ENCODE measurements around the gene RPL10A.

RPL10A gene

DNA sequence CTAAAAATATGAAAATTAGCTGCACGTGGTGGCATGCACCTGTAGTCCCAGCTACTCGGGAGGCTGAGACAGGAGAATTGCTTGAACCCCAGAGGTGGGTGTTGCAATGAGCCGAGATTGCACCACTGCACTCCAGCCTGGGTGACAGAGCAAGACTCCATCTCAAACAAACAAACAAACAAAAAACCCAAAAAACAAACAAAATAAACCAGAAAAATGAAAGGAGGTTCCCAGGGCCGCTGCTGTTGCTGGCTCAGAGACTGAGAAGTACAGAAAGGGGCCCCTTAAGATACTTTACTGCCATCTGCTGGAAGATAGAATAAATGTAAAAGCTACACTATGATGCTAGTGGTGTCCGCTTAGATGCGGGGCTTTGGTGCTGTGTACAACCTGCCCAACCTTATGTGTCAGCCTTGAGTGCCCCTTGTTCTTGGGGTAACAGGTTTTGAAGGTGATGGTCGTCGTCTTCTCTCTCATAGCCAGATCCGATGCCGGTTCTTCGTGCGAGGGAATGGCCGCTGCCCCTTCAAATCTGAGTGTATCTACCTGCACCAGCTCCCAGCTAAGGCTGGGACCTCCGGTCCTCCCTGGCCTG, 18.8 kb upstream of the RPL10A start:
- no peaks in the 10 kb centered on the region for H3K36me3 ChIP-seq (ENCODE audit: insufficient read depth, low read length)

DNA sequence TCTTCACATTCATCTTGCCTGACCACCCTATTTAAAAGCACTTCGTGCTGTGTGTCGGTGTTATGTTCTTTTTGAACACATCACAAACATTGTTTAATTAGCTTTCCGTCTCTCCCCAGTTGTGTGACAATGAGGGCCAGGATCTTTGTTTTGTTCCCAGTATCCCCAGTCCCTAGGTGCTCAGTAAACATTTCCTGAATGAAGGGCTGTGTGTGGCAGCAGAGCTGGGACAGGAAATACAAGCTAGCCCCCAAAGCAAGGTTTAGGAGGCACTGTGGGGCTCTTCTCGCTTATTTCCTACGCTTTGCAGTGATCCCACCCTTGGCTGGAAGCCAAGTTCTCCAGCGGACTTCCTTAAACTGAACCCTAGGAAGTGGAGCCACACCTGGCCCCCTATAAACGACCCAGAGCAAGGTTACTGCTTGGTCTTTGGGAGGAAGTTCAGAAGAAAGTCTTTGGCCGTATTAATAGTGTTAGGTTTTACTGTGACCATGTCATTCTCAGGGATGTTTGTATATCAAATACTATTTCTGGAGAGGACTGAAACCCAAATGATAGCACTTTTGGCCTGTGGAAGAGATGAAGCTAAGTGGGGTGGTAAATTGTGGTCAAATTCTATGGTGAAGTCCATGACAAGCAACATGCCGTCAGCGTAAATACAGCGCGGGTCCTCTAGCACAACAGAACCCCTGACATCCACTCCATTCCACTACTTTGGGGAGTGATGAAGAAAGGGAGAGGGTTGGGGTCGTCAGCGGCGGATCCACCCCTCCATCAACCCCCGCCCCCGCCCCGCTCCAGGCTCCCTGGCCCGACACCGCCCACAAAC, 16.6 kb upstream of the RPL10A start:
- H3K79me2 ChIP-seq (ENCODE audit: insufficient read depth, low read length): no peaks in the 10 kb centered on the region
- peaks cover 10% of the 10 kb centered on the region for H3K36me3 ChIP-seq (ENCODE audit: insufficient read depth, low read length)
- ATAC-seq (ENCODE audit: insufficient read depth, low read depth): no peak
- TF ChIP-seq, protein P1, sequence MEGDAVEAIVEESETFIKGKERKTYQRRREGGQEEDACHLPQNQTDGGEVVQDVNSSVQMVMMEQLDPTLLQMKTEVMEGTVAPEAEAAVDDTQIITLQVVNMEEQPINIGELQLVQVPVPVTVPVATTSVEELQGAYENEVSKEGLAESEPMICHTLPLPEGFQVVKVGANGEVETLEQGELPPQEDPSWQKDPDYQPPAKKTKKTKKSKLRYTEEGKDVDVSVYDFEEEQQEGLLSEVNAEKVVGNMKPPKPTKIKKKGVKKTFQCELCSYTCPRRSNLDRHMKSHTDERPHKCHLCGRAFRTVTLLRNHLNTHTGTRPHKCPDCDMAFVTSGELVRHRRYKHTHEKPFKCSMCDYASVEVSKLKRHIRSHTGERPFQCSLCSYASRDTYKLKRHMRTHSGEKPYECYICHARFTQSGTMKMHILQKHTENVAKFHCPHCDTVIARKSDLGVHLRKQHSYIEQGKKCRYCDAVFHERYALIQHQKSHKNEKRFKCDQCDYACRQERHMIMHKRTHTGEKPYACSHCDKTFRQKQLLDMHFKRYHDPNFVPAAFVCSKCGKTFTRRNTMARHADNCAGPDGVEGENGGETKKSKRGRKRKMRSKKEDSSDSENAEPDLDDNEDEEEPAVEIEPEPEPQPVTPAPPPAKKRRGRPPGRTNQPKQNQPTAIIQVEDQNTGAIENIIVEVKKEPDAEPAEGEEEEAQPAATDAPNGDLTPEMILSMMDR (IDR thresholded peaks at IDR 0.05; ENCODE audit: borderline replicate concordance, extremely low read depth, low read length, poor library complexity, severe bottlenecking): no peak
- no peak for TF ChIP-seq EZH2 (IDR thresholded peaks at IDR 0.05; ENCODE audit: borderline replicate concordance, low read depth, low read length, severe bottlenecking)
- H3K9me3 ChIP-seq (ENCODE audit: insufficient read depth, low read length, severe bottlenecking): no peaks in the 10 kb centered on the region
- no peak for DNase-seq
- peaks cover 24% of the 10 kb centered on the region for H3K4me1 ChIP-seq (ENCODE audit: insufficient read depth, low read length)
- H3K27ac ChIP-seq (ENCODE audit: low read length): peak overlapping the region; percentile 63; the same call in 1 of the 2 replicates
- H2AFZ ChIP-seq (ENCODE audit: low read depth, low read length): peak overlapping the region; percentile 77
- peak overlapping the region; percentile 43 to 59; a peak in 3 of 4 replicates for H3K4me3 ChIP-seq (ENCODE audit: low read depth in 1 of 2, low read length in 2 of 2)
- H4K20me1 ChIP-seq (ENCODE audit: insufficient read depth, low read length): 0 out of 2 replicates have a peak, but pooled peaks cover 4% of the 10 kb centered on the region
- peak overlapping the region; percentile 58; the same call in 1 of the 2 replicates for H3K9ac ChIP-seq (ENCODE audit: low read depth, low read length)
- no peaks in the 10 kb centered on the region for H3K27me3 ChIP-seq (ENCODE audit: insufficient read depth, low read length, poor library complexity)
- H3K4me2 ChIP-seq (ENCODE audit: insufficient read depth, low read length): peak overlapping the region; percentile 80

More for the DNA sequence above, 18.8 kb upstream of the RPL10A start:
- no peak overlapping the region for H3K4me3 ChIP-seq (ENCODE audit: low read depth in 1 of 2, low read length in 2 of 2)
- no peak overlapping the region for H3K4me2 ChIP-seq (ENCODE audit: insufficient read depth, low read length)
- DNase-seq: peak; percentile 43
- peak; percentile 71 for ATAC-seq (ENCODE audit: insufficient read depth, low read depth)
- no peaks in the 10 kb centered on the region for H3K79me2 ChIP-seq (ENCODE audit: insufficient read depth, low read length)
- H3K9me3 ChIP-seq (ENCODE audit: insufficient read depth, low read length, severe bottlenecking): no peaks in the 10 kb centered on the region
- H3K27me3 ChIP-seq (ENCODE audit: insufficient read depth, low read length, poor library complexity): no peaks in the 10 kb centered on the region
- no peak for TF ChIP-seq EZH2 (IDR thresholded peaks at IDR 0.05; ENCODE audit: borderline replicate concordance, low read depth, low read length, severe bottlenecking)
- TF ChIP-seq, protein P1 (IDR thresholded peaks at IDR 0.05; ENCODE audit: borderline replicate concordance, extremely low read depth, low read length, poor library complexity, severe bottlenecking): peak; percentile 82
- no peak overlapping the region for H3K9ac ChIP-seq (ENCODE audit: low read depth, low read length)
- no peak overlapping the region; the same call in 1 of the 2 replicates for H2AFZ ChIP-seq (ENCODE audit: low read depth, low read length)
- 0 out of 2 replicates have a peak, but pooled peaks cover 3% of the 10 kb centered on the region for H4K20me1 ChIP-seq (ENCODE audit: insufficient read depth, low read length)
- no peak overlapping the region for H3K27ac ChIP-seq (ENCODE audit: low read length)
- peaks cover 28% of the 10 kb centered on the region for H3K4me1 ChIP-seq (ENCODE audit: insufficient read depth, low read length)

DNA sequence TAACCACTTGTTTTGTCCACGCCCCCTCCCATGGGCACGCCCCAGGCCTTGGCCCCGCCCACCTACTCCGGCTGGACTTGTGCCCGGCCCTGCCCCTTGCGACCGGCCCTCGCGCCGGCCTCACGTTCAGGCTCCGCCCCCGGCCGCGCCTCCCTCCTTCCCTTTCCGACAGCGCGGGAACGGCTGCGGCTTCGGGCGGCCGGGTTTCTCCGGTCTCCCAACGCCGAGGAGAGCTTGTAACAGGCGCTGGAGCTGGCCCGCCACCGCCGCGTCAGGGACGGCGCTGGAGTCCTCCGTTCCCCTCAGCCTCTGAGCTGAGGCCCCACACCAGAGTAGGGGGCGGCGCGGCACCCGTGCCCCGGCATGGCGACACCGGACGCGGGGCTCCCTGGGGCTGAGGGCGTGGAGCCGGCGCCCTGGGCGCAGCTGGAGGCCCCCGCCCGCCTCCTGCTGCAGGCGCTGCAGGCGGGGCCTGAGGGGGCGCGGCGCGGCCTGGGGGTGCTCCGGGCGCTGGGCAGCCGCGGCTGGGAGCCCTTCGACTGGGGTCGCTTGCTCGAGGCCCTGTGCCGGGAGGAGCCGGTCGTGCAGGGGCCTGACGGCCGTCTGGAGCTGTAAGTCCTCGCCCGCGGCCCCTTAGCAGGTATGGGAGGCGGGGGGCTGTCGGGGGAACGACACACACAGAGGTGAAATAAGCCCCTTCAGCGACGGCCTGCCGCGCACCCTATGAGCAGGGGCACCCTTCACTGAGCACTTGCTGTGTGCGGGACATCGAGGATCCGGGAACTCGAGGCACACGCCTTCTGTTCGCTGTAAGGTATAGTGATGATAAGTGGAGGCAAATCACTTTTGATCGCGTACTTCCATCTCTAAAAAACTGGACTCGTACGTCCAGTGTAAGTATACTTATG, 15.8 kb upstream of the RPL10A start, which contains the start of gene FANCE:
Gene FANCE (plus strand): TSS at position 156 of the 908 bp plus-strand sequence. CDS start 208 bp downstream, at position 364.
- Histone ChIP-seq H3K9me3 (ENCODE audit: insufficient read depth, low read length, severe bottlenecking) (no peaks in the 10 kb centered on the region), H3K4me3 (ENCODE audit: low read depth in 1 of 2, low read length in 2 of 2) (peak within 1 kb of the TSS; percentile 43 to 59; a peak in 3 of 4 replicates), H3K27me3 (ENCODE audit: insufficient read depth, low read length, poor library complexity) (no peaks in the 10 kb centered on the region), H3K27ac (ENCODE audit: low read length) (peak within 1 kb of the TSS; percentile 63), H3K9ac (ENCODE audit: low read depth, low read length) (peak within 1 kb of the TSS; percentile 58), H3K4me1 (ENCODE audit: insufficient read depth, low read length) (peaks cover 24% of the 10 kb centered on the region), H2AFZ (ENCODE audit: low read depth, low read length) (peak within 1 kb of the TSS; percentile 77), H3K79me2 (ENCODE audit: insufficient read depth, low read length) (no peaks in the 10 kb centered on the region), H4K20me1 (ENCODE audit: insufficient read depth, low read length) (peaks cover 8% of the 10 kb centered on the region; the same call in 1 of the 2 replicates), H3K4me2 (ENCODE audit: insufficient read depth, low read length) (peak within 1 kb of the TSS; percentile 80), H3K36me3 (ENCODE audit: insufficient read depth, low read length) (peaks cover 16% of the 10 kb centered on the region)
- TF ChIP-seq EZH2 (IDR thresholded peaks at IDR 0.05; ENCODE audit: borderline replicate concordance, low read depth, low read length, severe bottlenecking): no peak
- TF ChIP-seq, protein P1 (IDR thresholded peaks at IDR 0.05; ENCODE audit: borderline replicate concordance, extremely low read depth, low read length, poor library complexity, severe bottlenecking): no peak
- ATAC-seq (ENCODE audit: insufficient read depth, low read depth) (peak; percentile 82), DNase-seq (peak; percentile 88)
